NCI-H2081 (cell line): ENCODE data around the gene TRIM50.
"Not testable (repeated sequence)": the region's sequence is repeated elsewhere in the genome, so short reads cannot be mapped to it uniquely, and the experiment has no call there.

Source experiments
- DNase-seq, 2 experiments: peaks; one replicate each; lab custom pipeline; 2025; lab: John Stamatoyannopoulos, UW

Gene TRIM50

GRCh38 chr7:73350306-73351068 lies 22.6 kb upstream of the TRIM50 start:
- DNase-seq = no peak

GRCh38 chr7:73349763-73350162 lies 21.9 kb upstream of the TRIM50 start:
- DNase-seq = no peak

GRCh38 chr7:73345951-73346350 lies 18.1 kb upstream of the TRIM50 start:
- DNase-seq = peak; percentile 26 to 29

GRCh38 chr7:73345538-73345937 lies 17.7 kb upstream of the TRIM50 start:
- no peak for DNase-seq

GRCh38 chr7:73343671-73344380 lies 15.9 kb upstream of the TRIM50 start:
- DNase-seq = peak in 1 of 2 experiments; percentile 26

- DNase-seq = peak; percentile 50 to 69
Measured at GRCh38 chr7:73342645-73343044, 14.8 kb upstream of the TRIM50 start.

- no peak for DNase-seq
Measured at GRCh38 chr7:73341877-73342276, 14.0 kb upstream of the TRIM50 start.

GRCh38 chr7:73340514-73340913 lies 12.6 kb upstream of the TRIM50 start:
- peak; percentile 5 to 57 for DNase-seq

GRCh38 chr7:73338321-73338720 lies 10.4 kb upstream of the TRIM50 start:
- DNase-seq = no peak

GRCh38 chr7:73332447-73332846 lies 4.6 kb upstream of the TRIM50 start:
- DNase-seq = no peak

- DNase-seq = no peak
Measured at GRCh38 chr7:73330772-73331171, 2.9 kb upstream of the TRIM50 start.

- no peak for DNase-seq
Measured at GRCh38 chr7:73329861-73330581, 2.1 kb upstream of the TRIM50 start.

GRCh38 chr7:73328696-73329095 lies 814 bp upstream of the TRIM50 start:
- DNase-seq = no peak

GRCh38 chr7:73327449-73327848 lies 433 bp downstream of the TRIM50 start:
- not testable (repeated sequence) for DNase-seq

GRCh38 chr7:73325424-73325823 lies 2.5 kb downstream of the TRIM50 start:
- not testable (repeated sequence) for DNase-seq

GRCh38 chr7:73324081-73324845 lies 3.6 kb downstream of the TRIM50 start:
- peak; percentile 54 to 66 for DNase-seq

- DNase-seq = not testable (repeated sequence)
Measured at GRCh38 chr7:73323434-73324080, 4.3 kb downstream of the TRIM50 start.

- DNase-seq = not testable (repeated sequence)
Measured at GRCh38 chr7:73320009-73320408, 7.9 kb downstream of the TRIM50 start.

GRCh38 chr7:73319541-73319940 lies 8.3 kb downstream of the TRIM50 start:
- not testable (repeated sequence) for DNase-seq

- not testable (repeated sequence) for DNase-seq
Measured at GRCh38 chr7:73318656-73319204, 9.2 kb downstream of the TRIM50 start.

GRCh38 chr7:73316521-73316920 lies 11.4 kb downstream of the TRIM50 start:
- no peak for DNase-seq
